Measurements from ENCODE around the gene QPCT. TPM values are rescaled to one million over a fixed set of nuclear protein-coding genes. Genes with fewer than 3 reads are reported as not detected.

The QPCT gene
- total RNA-seq, 1 experiment from 2014 or later, result not detected

DNA sequence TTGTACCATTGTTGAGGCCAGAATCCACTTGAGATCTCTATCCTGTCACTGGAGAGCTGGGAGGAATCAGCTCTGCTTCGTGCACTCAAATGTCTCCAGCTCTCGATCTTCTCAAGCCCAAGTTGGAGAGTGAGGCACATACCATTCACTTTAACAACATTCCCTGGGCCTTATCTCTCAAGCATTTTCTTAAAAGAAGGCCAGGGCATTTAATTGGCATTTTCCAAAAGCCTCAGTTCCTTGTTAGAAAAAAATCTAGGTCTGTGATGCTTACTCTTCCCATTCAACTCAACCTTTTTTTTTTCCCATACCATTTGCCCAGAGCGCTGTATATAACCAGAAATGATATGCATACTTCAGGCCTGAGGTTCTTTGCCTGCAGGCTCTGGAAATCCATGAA lies 10.1 kb downstream of the QPCT start:
- no peaks in the 10 kb centered on the region for H3K23me2 ChIP-seq (ENCODE audit: insufficient read length, low read depth, low read length, poor library complexity, severe bottlenecking)
- H3K4ac ChIP-seq (ENCODE audit: low read depth, low read length), result no peak overlapping the region
- no peaks in the 10 kb centered on the region for H3K27me3 Mint-ChIP-seq (ENCODE audit: low read depth)
- no peaks in the 10 kb centered on the region for H4K20me1 ChIP-seq (ENCODE audit: control insufficient read depth, insufficient read depth, insufficient read length)
- H2BK5ac ChIP-seq (ENCODE audit: insufficient read length, low read length), result no peak overlapping the region
- no peaks in the 10 kb centered on the region for H3K79me1 ChIP-seq (ENCODE audit: insufficient read depth, low read depth, low read length, poor library complexity, severe bottlenecking)
- H3K9me3 ChIP-seq (ENCODE audit: control insufficient read depth, low read depth, low read length), result no peaks in the 10 kb centered on the region
- H3K4me3 Mint-ChIP-seq, result no peak overlapping the region
- no peak overlapping the region for H4K5ac ChIP-seq (ENCODE audit: insufficient read length, low read depth, low read length)
- no peak overlapping the region for H3K9ac ChIP-seq (ENCODE audit: extremely low read depth, insufficient read length, low read length)
- H3K27ac Mint-ChIP-seq, result no peak overlapping the region
- no peak for DNase-seq
- H3T11ph ChIP-seq (ENCODE audit: low read length), result no peak overlapping the region
- no peak overlapping the region for H2BK20ac ChIP-seq (ENCODE audit: low read depth, low read length, poor library complexity, severe bottlenecking)
- H3K18ac ChIP-seq (ENCODE audit: insufficient read length, low read depth, low read length), result no peak overlapping the region
- no peak overlapping the region for H3K56ac ChIP-seq (ENCODE audit: insufficient read length, low read depth, low read length)
- WGBS (ENCODE audit: extremely low coverage, insufficient read length, low lambda C conversion rate), result no CpG with 5 or more reads among the region's 3 CpGs
- H3K9me3 Mint-ChIP-seq, result no peaks in the 10 kb centered on the region
- H2BK12ac ChIP-seq (ENCODE audit: insufficient read length, low read depth, low read length), result no peak overlapping the region
- no peaks in the 10 kb centered on the region for H3K27me3 ChIP-seq (ENCODE audit: insufficient read depth, low read length)
- H2AFZ ChIP-seq (ENCODE audit: low read length), result no peak overlapping the region
- H3K23ac ChIP-seq (ENCODE audit: insufficient read length, low read depth, low read length), result no peak overlapping the region
- no peak overlapping the region for H3K4me2 ChIP-seq (ENCODE audit: insufficient read depth, insufficient read length, low read length)
- no peak overlapping the region for H2BK15ac ChIP-seq (ENCODE audit: low read depth, low read length)
- H3K4me1 Mint-ChIP-seq, result peaks cover 10 to 12% of the 10 kb centered on the region in 2 experiments
- H2BK120ac ChIP-seq (ENCODE audit: low read depth, low read length, poor library complexity, severe bottlenecking), result no peak overlapping the region
- H4K91ac ChIP-seq (ENCODE audit: insufficient read length, low read depth, low read length), result no peak overlapping the region
- no peak overlapping the region for H3K27ac ChIP-seq (ENCODE audit: insufficient read length, low read depth, low read length)
- no peaks in the 10 kb centered on the region for H3K79me2 ChIP-seq (ENCODE audit: insufficient read depth, low read length)
- H3K4me1 ChIP-seq (ENCODE audit: insufficient read depth, low read length), result no peaks in the 10 kb centered on the region
- H3K14ac ChIP-seq (ENCODE audit: insufficient read depth, low read length), result no peak overlapping the region
- H4K8ac ChIP-seq (replicated peaks; ENCODE audit: insufficient read length, low read depth, low read length), result no peak overlapping the region
- TF ChIP-seq, protein P1, sequence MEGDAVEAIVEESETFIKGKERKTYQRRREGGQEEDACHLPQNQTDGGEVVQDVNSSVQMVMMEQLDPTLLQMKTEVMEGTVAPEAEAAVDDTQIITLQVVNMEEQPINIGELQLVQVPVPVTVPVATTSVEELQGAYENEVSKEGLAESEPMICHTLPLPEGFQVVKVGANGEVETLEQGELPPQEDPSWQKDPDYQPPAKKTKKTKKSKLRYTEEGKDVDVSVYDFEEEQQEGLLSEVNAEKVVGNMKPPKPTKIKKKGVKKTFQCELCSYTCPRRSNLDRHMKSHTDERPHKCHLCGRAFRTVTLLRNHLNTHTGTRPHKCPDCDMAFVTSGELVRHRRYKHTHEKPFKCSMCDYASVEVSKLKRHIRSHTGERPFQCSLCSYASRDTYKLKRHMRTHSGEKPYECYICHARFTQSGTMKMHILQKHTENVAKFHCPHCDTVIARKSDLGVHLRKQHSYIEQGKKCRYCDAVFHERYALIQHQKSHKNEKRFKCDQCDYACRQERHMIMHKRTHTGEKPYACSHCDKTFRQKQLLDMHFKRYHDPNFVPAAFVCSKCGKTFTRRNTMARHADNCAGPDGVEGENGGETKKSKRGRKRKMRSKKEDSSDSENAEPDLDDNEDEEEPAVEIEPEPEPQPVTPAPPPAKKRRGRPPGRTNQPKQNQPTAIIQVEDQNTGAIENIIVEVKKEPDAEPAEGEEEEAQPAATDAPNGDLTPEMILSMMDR (conservative IDR thresholded peaks at IDR 0.05), result no peak
- no peak overlapping the region for H2AK5ac ChIP-seq (ENCODE audit: insufficient read length, low read length)
- H3K36me3 Mint-ChIP-seq (ENCODE audit: insufficient read depth in 1 of 3, low read depth in 3 of 3), result no peaks in the 10 kb centered on the region

Measured in H9 (cell line).